ENCODE data around the gene PRDM15. TPM values are rescaled to one million over a fixed set of nuclear protein-coding genes. Genes with fewer than 3 reads are reported as not detected.

PRDM15 gene
- total and polyA plus RNA-seq, 2 experiments from 2014 or later = 2.3 to 6.4 TPM

GRCh38 chr21:41784456-41785102, 94.6 kb downstream of the PRDM15 start:
- no peak for DNase-seq (ENCODE audit: low read depth in 1 of 2, low spot score in 1 of 2)
- TF ChIP-seq CTCF (IDR thresholded peaks at IDR 0.05; ENCODE audit: low read depth, low read length) = no peak
- Histone ChIP-seq H3K27ac (no peak overlapping the region), H3K4me3 (no peak overlapping the region), H3K4me1 (ENCODE audit: low read depth) (no peaks in the 10 kb centered on the region), H3K36me3 (no peaks in the 10 kb centered on the region), H3K27me3 (no peaks in the 10 kb centered on the region), H3K9me3 (ENCODE audit: low read depth) (no peaks in the 10 kb centered on the region)

- H3K27me3 ChIP-seq = no peaks in the 10 kb centered on the region
- no peaks in the 10 kb centered on the region for H3K36me3 ChIP-seq
- no peak overlapping the region for H3K4me3 ChIP-seq
- H3K9me3 ChIP-seq (ENCODE audit: low read depth) = no peaks in the 10 kb centered on the region
- no peak for TF ChIP-seq CTCF (IDR thresholded peaks at IDR 0.05; ENCODE audit: low read depth, low read length)
- no peaks in the 10 kb centered on the region for H3K4me1 ChIP-seq (ENCODE audit: low read depth)
- H3K27ac ChIP-seq = no peak overlapping the region
- no peak for DNase-seq (ENCODE audit: low read depth in 1 of 2, low spot score in 1 of 2)
Measured at GRCh38 chr21:41783476-41784180, 95.5 kb downstream of the PRDM15 start.

- Histone ChIP-seq H3K9me3 (ENCODE audit: low read depth) (no peaks in the 10 kb centered on the region), H3K36me3 (no peaks in the 10 kb centered on the region), H3K4me1 (ENCODE audit: low read depth) (no peaks in the 10 kb centered on the region), H3K4me3 (no peak overlapping the region), H3K27me3 (no peaks in the 10 kb centered on the region), H3K27ac (no peak overlapping the region)
- no peak for DNase-seq (ENCODE audit: low read depth in 1 of 2, low spot score in 1 of 2)
- TF ChIP-seq CTCF (IDR thresholded peaks at IDR 0.05; ENCODE audit: low read depth, low read length) = no peak
Measured at GRCh38 chr21:41781050-41781410, 98.1 kb downstream of the PRDM15 start.

- no peak for DNase-seq (ENCODE audit: low read depth in 1 of 2, low spot score in 1 of 2)
- Histone ChIP-seq H3K27ac (no peak overlapping the region), H3K9me3 (ENCODE audit: low read depth) (no peaks in the 10 kb centered on the region), H3K4me1 (ENCODE audit: low read depth) (no peaks in the 10 kb centered on the region), H3K27me3 (no peaks in the 10 kb centered on the region), H3K36me3 (no peaks in the 10 kb centered on the region), H3K4me3 (no peak overlapping the region)
- TF ChIP-seq CTCF (IDR thresholded peaks at IDR 0.05; ENCODE audit: low read depth, low read length) = no peak
Measured at GRCh38 chr21:41780337-41781049, 98.7 kb downstream of the PRDM15 start.

- Histone ChIP-seq H3K36me3 (no peaks in the 10 kb centered on the region), H3K4me3 (no peak overlapping the region), H3K9me3 (ENCODE audit: low read depth) (no peaks in the 10 kb centered on the region), H3K4me1 (ENCODE audit: low read depth) (no peaks in the 10 kb centered on the region), H3K27me3 (no peaks in the 10 kb centered on the region), H3K27ac (no peak overlapping the region)
- no peak for TF ChIP-seq CTCF (IDR thresholded peaks at IDR 0.05; ENCODE audit: low read depth, low read length)
- DNase-seq (ENCODE audit: low read depth in 1 of 2, low spot score in 1 of 2) = no peak
Measured at GRCh38 chr21:41779659-41780058, 99.5 kb downstream of the PRDM15 start.

Data from cardiac muscle cell (in vitro differentiated cells and primary cell).